ENCODE results near the gene ARHGEF4. TPM values are rescaled to one million over a fixed set of nuclear protein-coding genes. Genes with fewer than 3 reads are reported as not detected.
"Not testable (repeated sequence)": the region's sequence is repeated elsewhere in the genome, so short reads cannot be mapped to it uniquely, and the experiment has no call there.

The ARHGEF4 gene
- total RNA-seq, 1 experiment from 2014 or later: 0.72 TPM

- no peak for DNase-seq (ENCODE audit: low read depth)
These were observed 240.6 kb downstream of the ARHGEF4 start for GRCh38 chr2:131077182-131077846.

- no peak for DNase-seq (ENCODE audit: low read depth)
These were observed 241.3 kb downstream of the ARHGEF4 start for GRCh38 chr2:131077966-131078365.

GRCh38 chr2:131079931-131080330 is 243.2 kb downstream of the ARHGEF4 start:
- DNase-seq (ENCODE audit: low read depth): not testable (repeated sequence)

- no peak for DNase-seq (ENCODE audit: low read depth)
These were observed 244.5 kb downstream of the ARHGEF4 start for GRCh38 chr2:131081190-131081589.

GRCh38 chr2:131085646-131086045 is 248.9 kb downstream of the ARHGEF4 start:
- DNase-seq (ENCODE audit: low read depth): no peak

- DNase-seq (ENCODE audit: low read depth): no peak
These were observed 255.8 kb downstream of the ARHGEF4 start for GRCh38 chr2:131092458-131093005.

GRCh38 chr2:131093006-131093695 is 256.4 kb downstream of the ARHGEF4 start, which contains the start of gene FAM168B:
FAM168B (minus strand) TSS chr2:131093460; CDS start chr2:131082646, 10,814 bp downstream.
- peak; percentile 85 for DNase-seq (ENCODE audit: low read depth)

- DNase-seq (ENCODE audit: low read depth): no peak
These were observed 257.2 kb downstream of the ARHGEF4 start for GRCh38 chr2:131093696-131094462.

GRCh38 chr2:131094463-131095281 is 258.0 kb downstream of the ARHGEF4 start:
- no peak for DNase-seq (ENCODE audit: low read depth)

Small RNAs within 50 kb of the gene (small RNA-seq; reads per million reads assigned to genes)
- not detected for gene RF00423

Other genes starting within 250 kb of the ARHGEF4 start
- not detected in 2 replicates for gene CFC1, start 237.3 kb upstream of the ARHGEF4 start, total RNA-seq (2014; rRNA removed; shearing (Covaris generic))
- gene POTEJ, start 225.5 kb upstream of the ARHGEF4 start, total RNA-seq (2014; rRNA removed; shearing (Covaris generic)): not detected in 2 replicates
- gene GPR148, start 107.8 kb upstream of the ARHGEF4 start, total RNA-seq (2014; rRNA removed; shearing (Covaris generic)): not detected in 2 replicates
- not detected in 2 replicates for gene AMER3, start 81.4 kb upstream of the ARHGEF4 start, total RNA-seq (2014; rRNA removed; shearing (Covaris generic))